ENCODE data around the gene LLGL1.

Gene LLGL1

DNA sequence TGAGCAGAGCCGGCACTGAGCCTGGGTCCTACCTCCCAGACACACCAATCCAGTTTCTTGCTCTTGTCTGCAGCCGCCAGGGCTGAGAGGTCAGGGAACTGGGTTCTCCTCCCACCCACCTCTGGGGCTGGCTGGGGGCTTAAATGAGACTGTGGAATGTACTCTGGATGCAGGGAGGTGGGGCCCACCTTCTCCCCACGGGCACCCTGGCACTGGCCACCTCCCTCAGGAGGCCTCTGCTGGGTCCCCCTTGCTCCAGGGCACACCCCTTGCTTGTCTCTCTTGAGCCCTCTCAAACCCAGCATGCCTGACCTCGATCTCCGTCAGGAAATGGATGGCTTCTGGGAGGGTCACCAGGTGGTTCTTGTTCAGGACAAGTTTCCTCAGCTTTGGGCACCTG lies 26.7 kb downstream of the LLGL1 start:
- no peak for DNase-seq (ENCODE audit: low read depth in 2 of 2)

DNA sequence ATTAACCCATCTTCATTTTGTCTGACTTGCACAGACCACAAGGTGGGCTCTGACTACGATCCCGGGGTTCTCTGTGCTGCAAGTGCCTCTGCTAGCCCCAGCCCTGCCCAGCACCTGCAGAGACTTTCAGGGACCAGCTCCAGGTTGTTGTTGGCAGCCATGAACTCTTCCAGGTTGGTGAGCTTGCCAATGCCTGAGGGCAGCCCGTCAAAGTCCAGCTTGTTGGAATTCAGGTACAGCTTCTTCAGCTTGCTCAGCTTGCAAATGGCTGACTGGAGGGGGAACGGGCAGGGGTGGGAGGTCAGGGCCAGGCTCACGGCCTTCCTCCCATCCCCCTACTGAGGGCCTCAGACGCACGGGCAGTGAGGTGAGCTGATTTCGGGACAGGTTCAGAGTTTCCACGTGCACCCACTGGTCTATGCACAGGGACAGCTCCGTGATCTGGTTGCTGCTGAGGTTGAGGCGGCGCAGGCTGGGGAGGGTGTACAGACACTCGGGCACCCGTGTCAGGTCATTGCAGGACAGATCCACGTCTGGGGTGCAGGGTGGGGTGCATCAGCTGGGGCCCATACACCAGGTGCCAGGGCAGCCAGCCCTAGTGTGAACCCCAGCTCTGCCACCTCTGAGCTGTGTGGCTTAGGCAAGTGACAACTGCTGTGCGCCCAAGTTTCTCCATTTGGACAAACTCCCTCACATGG lies 27.9 kb downstream of the LLGL1 start:
- DNase-seq (ENCODE audit: low read depth in 2 of 2): no peak

GRCh38 chr17:18253947-18254821 lies 28.7 kb downstream of the LLGL1 start:
- DNase-seq (ENCODE audit: low read depth in 2 of 2): no peak

GRCh38 chr17:18254888-18255649 lies 29.6 kb downstream of the LLGL1 start:
- DNase-seq (ENCODE audit: low read depth in 2 of 2): no peak

DNA sequence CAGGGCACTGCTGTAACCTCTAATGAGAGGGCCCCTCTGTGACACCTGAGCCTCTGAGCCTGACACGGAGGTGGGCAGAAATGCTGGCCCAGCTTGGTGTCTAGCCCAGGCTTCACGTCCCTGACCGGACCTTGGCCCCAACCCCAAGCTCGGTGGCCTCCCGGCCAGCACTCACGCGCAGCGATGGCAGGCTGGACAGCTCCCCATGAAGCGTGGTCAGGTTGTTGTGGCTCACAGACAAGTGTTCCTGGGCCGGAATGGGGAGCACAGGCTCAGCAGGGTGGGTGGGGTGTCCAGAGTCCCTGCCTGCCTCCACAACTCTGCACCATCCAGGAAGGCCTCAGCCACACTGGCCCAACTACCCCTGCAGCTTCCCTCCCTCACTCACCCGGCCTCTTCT lies 30.9 kb downstream of the LLGL1 start:
- no peak for DNase-seq (ENCODE audit: low read depth in 2 of 2)

GRCh38 chr17:18256776-18257175 lies 31.3 kb downstream of the LLGL1 start:
- no peak for DNase-seq (ENCODE audit: low read depth in 2 of 2)

DNA sequence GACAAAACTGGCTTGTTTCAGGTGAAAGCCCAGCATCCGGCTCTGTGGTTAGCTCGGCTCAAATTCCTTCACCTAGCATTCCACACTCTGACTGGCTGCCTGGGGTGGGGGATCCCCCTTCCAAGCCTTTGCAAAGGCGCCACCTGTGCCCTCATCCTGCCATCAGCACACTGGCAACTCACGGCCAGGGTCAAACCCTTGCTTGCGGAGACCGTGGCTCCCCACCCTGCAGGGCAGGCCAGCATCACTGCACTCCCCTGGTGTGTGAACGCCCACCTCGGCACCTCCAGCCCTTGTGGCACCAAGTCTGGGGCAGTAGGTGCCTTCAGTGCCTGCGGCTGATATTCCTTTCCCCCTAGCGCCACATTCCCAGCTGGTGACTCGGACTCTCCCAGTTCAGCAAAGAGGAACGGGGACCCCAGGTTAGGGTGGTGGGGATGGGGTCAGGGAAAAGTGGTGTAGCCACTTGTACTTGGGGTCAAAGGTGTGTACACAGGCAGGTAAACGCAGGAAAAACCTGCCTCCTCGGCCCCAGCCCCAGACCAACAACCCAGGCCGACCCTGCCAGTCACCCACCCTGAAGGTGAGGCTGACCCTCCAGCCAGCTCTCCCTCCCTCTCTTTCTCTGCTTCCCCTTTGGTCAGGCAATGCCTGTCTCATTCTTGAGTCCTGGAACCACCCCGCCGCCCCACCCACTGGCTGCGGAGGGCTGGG lies 32.0 kb downstream of the LLGL1 start:
- DNase-seq (ENCODE audit: low read depth in 2 of 2): peak in 1 of 2 donors; percentile 25

- peak; percentile 42 to 50 for DNase-seq (ENCODE audit: low read depth in 2 of 2)
Measured at GRCh38 chr17:18257982-18258355, 32.5 kb downstream of the LLGL1 start.

DNA sequence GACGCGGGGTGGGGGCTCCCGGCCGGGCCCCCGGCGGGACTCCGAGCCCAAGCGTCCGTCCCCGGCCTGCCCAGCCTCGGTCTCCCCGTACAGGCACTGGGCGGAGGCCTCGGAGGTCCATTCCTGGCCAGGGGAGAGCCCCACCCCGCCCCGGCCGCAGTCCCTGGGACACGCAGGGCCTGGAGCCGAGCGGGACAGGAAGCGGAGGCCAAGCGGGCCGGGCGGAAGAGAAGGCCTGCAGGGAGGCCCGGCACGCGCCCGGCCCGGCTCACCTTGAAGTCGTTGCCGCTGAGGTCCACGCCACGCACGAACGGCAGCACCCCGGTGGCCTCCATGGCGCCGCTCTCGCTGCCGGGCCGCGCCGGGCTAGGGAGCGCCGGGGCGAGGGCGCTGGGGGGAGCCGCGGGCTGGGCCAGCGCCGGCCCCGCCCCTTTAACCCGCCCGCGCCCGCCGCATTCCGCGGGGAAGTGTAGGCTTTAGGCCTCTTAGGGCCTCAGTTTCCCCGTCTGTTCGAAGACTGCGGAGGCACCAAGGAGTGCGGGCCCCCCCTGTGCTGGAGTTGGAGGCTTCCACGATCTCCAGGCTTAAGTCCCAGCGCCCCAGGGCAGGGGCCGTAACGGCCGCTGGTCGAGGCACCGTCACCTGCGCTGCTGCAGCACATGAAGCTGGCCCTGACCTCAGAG lies 33.1 kb downstream of the LLGL1 start, which contains the start of gene FLII:
TSS of gene FLII (minus strand) at position 383 of the 683 bp plus-strand sequence. CDS start at position 335, 48 bp downstream.
- DNase-seq (ENCODE audit: low read depth in 2 of 2): peak; percentile 41

DNA sequence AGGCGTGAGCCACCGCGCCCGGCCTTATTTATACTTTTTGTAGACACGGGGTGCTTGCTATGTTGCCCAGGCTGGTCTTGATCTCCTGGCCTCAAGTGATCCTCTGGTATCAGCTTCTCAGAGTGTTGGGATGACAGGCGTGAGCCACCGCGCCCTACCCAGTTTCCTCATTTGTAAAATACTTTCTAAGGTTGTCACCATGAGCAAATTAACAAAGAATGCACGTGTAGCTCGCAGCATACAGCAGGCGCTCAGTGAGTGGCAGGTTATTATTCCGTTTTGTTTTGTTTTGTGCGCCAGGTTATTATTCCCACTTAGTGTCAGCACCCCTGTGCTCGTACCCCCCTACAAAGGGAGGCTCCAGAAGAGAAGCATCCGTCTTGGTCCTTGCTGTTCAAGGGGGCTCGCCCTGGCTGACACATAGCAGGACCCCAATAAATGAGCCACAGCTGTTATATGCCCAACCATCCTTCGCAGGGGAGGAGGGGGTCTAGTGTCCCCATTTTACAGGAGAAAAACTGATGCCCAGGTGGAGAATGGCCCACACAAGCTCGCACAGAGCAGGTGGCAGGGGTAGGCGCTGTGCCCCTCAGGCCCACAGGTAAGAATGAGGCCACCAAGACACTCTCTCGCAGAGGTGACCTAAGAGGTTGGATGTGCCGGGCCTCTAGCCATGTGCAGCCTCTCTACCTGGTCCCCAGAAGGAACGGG lies 34.3 kb downstream of the LLGL1 start:
- DNase-seq (ENCODE audit: low read depth in 2 of 2): no peak

- DNase-seq (ENCODE audit: low read depth in 2 of 2): peak; percentile 86 to 94
Measured at GRCh38 chr17:18260332-18261145, 35.1 kb downstream of the LLGL1 start, which contains the start of gene MIEF2. MIEF2 (plus strand) TSS chr17:18260662; CDS start chr17:18262721, 2,059 bp downstream.

GRCh38 chr17:18261146-18261515 lies 35.7 kb downstream of the LLGL1 start:
- DNase-seq (ENCODE audit: low read depth in 2 of 2): peak in 1 of 2 donors; percentile 32

- no peak for DNase-seq (ENCODE audit: low read depth in 2 of 2)
Measured at GRCh38 chr17:18261659-18262058, 36.2 kb downstream of the LLGL1 start.

GRCh38 chr17:18262111-18262510 lies 36.7 kb downstream of the LLGL1 start:
- DNase-seq (ENCODE audit: low read depth in 2 of 2): no peak

DNA sequence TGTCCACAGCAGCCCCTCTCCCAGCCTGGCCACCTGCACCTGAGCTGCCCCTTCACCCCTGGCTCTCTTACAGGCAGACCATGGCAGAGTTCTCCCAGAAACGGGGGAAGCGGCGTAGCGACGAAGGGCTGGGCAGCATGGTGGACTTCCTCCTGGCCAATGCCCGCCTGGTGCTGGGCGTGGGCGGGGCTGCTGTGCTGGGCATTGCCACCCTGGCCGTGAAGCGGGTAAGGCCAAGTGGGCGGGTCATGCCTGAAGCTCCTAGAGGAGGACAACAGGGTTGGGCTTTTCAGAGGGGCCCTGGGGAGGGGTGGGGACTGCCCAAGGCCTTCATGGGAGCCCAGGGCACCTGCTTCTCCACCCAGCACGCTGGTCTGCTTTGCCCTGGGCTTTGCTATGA lies 37.2 kb downstream of the LLGL1 start:
- no peak for DNase-seq (ENCODE audit: low read depth in 2 of 2)

- no peak for DNase-seq (ENCODE audit: low read depth in 2 of 2)
Measured at GRCh38 chr17:18263885-18264682, 38.6 kb downstream of the LLGL1 start.

DNA sequence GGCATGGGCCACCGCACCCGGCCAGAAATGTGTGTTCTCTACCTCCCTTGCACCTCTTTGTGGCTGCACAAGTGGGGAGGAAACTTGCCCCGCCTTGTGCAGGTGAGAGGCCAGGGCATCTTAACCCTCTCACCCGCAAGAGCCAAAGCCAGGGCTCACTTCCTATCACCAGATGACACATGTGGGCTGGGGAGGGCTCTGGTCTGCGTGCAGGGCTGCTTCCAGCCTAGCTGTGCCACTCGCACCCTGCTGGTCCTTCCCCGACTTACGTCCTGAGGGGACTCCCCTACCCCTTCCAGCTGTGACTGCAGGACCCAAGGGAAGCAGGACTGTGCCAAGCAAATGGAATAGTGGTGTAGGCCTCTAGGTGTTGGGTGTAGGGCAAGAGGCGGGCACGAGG lies 41.9 kb downstream of the LLGL1 start:
- DNase-seq (ENCODE audit: low read depth in 2 of 2): no peak

DNA sequence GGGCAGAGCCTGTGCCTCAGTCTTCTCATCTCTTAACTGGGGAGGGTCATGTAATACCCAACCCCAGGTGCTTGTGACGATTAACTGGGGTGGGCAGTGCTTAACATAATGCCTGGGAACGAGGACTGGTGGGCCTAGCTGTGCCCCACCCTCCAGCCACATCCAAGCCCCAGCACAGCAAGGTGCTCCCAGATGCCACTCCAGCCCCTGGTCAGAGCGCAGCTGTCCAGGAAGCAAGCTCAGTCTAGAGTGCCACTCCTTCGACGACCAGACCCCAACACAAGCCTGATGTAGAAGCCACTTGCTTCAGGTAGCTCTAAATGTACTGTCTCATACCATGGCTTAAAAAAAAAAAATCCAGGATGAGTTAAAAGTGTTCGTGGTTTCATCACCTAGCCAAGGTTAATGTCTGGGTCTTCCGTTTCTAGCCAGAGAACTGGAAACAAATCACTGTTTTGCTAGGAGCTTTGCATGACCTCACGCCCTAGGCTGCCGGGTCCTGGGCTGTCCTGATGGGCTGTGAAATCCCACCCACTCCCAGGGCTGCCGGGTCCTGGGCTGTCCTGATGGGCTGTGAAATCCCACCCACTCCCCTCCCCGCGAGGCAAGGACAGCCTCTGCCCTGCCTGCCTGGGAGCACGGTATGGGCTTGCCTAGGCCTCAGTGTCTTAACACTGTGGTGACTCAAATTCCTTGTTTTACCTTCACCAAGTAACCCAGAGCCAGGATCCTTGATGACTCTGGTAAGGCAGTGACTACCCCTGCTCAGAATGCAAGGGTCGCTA lies 42.7 kb downstream of the LLGL1 start:
- DNase-seq (ENCODE audit: low read depth in 2 of 2): no peak

All from stimulated activated CD4-positive, alpha-beta T cell treated with anti-CD3 and anti-CD28 coated beads, Interleukin-4, amount 100 ng/mL, for 48 hours (primary cell).